GM19397 (cell line): ENCODE data around the gene FAM3D.

Source experiments
- ATAC-seq: cut with Tn5 transposase; IDR thresholded peaks from one replicate; pipeline ENCODE4 v1.9.1; 2021; ENCODE audit warnings: mild to moderate bottlenecking, moderate library complexity; ENCODE audit not compliant: unreplicated experiment

FAM3D gene

DNA sequence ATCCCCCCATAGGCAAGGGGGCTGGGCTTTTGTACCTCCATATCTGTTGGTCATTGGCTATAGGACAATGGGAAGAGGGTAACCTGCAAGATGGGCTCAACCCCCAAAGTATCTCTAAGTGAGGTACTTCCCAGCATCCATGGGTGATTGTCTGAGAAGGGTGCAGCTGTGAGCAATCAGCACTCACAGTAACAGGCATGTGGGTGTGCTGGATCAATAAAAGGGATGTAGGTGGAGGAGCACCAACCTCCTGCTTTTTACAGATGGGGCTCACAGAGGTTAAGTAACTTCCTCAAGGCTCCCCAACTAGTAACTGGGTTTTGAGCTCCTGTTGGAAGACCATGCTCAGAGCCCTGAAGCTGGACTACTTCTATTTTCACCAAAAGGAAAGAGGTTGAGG, 63.0 kb downstream of the FAM3D start:
- ATAC-seq: no peak

DNA sequence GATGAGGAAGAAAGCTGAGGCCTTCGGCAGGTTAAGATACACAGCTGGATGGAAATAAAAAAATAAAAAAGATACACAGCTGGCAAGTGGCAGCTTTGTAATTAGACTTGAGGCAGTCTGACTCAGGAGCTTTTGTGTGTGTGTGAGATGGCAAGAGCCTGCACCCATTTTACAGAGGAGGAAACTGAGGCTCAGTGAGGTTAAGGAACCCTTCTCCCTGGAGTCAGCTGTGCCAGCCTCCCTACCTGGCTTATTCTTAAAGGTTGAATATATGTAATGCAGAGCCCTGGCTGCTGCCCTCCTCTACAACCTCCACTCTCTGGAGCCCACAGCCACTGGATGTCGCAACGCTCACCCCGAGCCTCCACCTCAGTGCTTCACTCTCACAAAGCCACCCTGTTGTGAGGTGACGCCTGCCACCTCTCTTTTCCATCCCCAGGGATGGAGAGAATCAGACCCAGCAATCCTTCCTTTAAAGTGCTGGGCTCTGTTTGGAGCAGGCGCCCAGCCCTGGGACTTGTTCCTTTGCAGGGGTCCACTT, 68.7 kb downstream of the FAM3D start:
- no peak for ATAC-seq

DNA sequence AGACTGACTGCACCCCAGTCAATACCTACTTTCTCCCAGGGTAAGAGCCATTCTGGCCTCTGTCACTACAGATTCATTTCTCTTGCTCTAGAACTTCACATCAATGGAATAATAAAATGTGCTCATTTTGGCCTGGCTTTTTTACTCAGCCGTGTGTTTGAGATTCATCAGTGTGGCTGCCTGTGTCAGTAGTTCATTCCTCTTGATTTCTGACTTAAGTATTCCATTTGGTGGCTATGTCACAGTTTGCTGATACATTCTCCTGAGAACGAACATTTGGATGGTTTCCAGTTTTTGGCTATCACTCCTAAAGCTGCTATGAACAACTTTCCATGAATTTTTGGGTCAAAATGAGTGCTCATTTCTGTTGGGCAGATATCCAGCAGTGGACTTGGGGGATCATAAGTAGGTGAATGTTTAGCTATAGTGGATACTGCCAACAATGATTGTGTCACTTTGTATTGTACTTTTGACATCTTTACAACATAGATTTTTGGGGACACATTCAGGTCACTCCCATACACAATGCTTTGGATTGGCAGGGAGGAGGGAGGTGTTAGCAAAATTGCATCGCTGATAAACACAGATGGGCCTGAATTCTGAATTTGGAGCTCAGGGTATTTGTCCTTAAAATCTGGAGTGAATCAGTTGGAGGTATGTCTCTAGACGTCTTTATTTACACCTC, 69.6 kb downstream of the FAM3D start:
- no peak for ATAC-seq

DNA sequence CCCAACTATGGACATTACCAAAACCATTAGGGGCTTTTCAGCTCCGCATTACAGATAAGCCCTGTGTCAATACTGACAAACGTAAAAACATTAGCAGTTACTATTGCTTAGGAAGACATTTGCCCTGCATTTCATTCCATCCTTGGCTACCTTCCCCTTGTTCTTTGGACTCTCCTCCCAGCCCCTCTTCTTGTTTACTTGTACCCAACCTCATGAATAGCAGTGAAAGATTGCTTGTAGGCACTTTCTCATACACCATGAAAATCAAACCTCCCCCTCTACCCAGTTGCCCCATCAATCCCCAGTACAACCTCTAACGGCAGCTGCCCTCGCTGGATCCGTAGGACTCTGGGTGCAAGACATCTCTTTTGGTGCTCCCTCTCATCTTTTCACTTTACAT, 72.5 kb downstream of the FAM3D start:
- no peak for ATAC-seq

DNA sequence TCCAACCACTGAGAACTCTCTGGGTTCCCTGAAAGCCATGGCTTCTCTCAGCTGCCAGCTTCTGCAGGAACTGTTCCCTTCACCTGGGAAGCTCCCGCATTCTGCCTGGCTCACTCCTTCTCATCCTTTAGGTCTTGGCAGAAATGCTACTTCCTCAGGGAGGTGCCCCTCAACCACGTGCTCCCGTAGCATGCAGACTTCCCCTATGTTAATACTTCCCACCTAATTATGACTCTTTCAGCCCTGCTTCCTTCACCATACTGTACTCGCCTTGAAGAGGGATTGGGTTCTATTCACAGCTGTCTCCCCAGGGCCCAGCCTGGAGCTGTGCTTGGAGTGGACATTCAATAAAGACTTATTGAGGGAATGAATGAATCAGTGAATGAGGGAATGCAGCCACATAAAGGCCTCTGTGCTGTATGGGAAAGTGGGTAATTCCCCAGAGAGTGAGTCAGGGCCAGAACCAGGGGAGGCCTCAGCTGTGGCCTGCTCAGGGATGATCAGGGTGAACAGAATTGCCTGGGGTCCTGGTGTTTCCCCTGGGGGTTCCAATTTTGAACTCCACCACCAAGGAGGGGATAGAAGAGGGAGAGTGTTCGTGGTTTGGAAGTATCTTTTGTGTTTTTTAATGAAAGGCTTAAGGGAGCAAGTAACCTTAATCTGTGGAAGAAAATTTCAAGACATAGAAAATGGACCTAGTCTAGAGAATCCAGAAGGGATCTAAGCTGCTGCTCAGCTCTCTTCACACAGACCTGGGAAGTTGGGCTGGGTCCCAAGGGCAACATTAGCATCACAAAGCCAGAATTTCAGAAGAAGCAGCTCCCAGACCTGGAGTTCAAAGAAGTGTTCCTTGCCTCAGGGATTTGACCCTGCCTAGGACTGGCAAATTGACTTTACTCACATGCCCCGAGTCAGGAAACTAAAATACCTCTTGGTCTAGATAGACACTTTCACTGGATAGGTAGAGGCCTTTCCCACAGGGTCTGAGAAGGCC, 74.8 kb downstream of the FAM3D start:
- ATAC-seq: no peak

DNA sequence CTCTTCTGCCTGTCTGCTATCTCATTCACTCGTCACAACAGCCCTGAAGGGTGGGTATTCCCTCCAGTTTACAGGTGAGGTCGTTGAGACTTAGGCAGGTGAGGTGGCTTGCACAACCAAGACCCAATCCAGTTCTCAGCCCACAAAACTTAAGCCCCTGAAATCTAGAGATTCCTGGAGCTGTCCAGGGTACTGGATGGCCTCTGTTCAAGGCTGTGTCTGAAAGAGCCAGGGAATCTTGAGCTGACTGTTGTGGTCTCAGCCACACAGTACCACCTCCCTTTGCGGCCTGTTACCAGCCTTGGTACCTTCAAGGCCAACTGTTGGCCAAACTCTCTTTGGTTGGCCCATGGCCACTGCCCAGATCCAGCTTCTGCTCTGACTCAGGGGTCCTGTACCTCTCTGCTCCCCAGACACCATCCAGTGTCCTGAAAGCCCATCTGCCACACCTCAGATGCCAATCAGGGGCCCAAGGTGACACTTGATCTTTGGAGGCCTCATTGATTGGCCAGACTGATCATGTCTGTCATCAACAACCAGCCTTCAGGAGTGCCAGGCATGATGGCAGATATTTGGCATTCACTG, 78.5 kb downstream of the FAM3D start:
- no peak for ATAC-seq

DNA sequence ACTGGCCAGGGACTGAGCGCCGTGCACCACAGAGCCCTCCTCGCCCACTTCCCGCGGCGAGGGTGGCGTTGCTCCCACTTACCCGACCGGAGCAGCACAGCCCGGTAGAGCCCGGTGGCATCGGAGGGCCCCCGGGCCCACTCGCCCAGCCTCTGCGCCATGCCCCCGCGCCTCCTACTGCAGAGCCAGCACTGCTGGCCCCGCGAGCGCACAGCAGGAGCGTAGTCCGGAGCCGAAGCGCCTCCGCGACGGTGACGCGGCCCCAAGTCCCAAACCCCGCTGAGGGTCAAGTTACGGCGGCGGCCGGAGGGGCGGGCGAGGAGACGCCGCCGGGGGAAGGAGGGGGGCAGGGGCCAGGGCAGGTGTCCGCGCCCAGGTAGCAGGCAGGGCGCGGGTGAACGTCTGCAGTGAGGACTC, 79.8 kb downstream of the FAM3D start:
- no peak for ATAC-seq

DNA sequence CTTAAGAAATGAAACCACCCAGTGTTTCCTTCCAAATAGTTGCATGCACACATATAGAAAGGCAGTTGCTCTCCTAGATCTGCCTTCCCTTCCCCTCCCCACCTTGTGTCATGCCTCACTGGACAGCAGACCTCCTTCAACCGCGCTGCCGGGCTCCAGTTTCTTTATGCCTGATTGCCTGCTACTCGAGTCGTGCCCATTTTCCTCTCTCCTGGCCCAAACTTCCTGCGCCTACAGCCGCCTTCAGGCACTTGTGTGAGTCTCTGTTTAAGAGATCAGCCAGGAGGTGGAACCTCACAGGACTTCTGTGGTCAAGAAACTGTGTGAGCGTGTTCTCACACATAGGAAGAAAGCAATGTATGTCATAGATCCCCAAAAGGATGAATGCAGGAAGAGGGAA, 80.6 kb downstream of the FAM3D start:
- no peak for ATAC-seq

DNA sequence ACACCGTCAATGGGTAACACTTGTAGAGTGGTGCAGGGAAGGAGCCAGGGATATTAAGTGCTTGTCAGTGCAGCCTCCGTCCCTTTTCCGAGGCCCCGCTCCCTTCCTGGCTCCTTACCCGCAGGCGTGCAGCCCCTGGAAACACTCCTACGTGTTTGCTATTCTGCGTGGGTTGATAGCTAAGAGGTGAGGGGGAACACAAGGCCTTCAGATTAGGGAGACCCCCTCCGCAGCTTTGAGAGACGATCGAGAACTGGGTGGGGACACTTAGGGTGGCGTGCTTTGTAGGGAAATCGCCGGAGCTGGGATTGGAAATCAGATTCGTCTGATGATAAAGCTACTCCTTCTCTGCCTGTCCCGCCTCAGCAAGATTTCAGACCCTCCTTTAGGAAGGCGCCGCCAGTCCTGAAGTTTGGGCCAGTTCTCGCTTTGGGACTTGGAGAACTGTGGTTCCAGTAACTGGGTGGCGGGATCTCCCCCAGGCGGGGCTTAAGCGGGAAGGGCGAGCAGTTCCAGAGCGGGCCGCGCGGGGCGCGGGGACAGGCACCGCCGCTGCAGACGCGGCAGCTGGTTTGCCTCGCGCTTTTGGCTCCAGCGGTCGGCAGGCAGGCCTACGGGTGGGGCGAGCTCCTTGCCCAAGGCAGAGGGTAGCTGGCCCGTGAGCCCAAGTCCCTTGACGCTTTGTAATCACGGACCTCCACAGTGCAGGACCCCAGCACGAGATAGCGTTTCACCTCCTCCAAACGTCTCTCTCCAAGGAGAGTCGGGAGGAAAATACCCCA, 81.4 kb downstream of the FAM3D start:
- peak; percentile 90 for ATAC-seq

DNA sequence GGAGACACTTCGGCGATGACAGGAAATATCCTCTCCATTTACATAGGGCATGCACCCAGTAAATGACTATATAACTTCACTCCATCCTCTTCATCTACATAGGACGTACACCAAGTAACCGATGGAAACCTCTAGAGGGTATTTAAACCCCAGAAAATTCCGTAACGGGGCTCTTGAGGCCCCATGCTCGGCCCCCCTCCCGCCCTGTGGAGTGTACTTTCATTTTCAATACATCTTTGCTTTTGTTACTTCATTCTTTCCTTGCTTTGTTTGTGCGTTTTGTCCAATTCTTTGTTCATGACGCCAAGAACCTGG, 81.9 kb downstream of the FAM3D start:
- ATAC-seq: no peak
